NB4 (cell line): Measurements from ENCODE around the gene MALSU1.

Experiments used
- TF ChIP-seq, protein P1 (sequence below): IDR thresholded peaks from one replicate; pipeline ENCODE4 v1.5.1; 2012; ENCODE audit warnings: low read depth, low read length
- TF ChIP-seq, protein P2 (sequence below): IDR thresholded peaks from 2 replicates; pipeline ENCODE4 v1.6.1; 2011; ENCODE audit warnings: low read depth, low read length

DNA sequence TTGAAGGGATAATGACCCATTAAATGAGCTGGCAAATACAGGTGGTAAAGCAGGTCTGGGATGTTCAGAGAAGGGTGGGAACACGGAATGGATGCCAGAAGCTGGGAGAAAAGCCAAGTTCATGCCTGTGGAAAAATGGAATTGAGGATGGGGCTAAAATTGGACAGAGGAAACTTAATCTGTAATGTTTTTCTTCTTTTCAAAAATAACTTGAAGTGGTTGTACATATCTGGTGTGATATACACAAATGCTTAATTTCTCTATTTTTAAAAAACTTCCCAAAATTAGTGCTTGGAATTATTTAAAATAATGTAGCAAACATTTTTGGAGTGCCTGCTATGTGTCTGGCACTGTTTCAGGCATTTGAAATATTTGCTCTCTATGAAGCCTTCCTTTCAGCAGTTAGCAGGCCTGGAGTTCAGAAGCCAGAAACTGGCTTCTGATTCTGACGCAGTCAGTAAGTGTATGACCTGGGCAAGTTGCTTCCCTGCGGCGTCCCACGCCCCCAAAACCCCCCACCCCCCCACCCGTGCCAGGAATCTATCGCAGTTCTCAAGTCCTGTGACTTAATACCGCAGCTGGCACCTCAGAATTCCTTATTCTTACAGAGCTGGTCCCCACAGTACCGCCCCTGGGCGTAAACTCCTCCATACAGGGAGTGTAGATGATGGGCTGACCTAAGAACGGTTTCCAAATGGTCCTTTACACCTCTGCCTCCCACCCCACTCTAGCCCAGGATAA, 828 bp upstream of the MALSU1 start:
- TF ChIP-seq, protein P1, sequence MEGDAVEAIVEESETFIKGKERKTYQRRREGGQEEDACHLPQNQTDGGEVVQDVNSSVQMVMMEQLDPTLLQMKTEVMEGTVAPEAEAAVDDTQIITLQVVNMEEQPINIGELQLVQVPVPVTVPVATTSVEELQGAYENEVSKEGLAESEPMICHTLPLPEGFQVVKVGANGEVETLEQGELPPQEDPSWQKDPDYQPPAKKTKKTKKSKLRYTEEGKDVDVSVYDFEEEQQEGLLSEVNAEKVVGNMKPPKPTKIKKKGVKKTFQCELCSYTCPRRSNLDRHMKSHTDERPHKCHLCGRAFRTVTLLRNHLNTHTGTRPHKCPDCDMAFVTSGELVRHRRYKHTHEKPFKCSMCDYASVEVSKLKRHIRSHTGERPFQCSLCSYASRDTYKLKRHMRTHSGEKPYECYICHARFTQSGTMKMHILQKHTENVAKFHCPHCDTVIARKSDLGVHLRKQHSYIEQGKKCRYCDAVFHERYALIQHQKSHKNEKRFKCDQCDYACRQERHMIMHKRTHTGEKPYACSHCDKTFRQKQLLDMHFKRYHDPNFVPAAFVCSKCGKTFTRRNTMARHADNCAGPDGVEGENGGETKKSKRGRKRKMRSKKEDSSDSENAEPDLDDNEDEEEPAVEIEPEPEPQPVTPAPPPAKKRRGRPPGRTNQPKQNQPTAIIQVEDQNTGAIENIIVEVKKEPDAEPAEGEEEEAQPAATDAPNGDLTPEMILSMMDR: no peak
- TF ChIP-seq, protein P2, sequence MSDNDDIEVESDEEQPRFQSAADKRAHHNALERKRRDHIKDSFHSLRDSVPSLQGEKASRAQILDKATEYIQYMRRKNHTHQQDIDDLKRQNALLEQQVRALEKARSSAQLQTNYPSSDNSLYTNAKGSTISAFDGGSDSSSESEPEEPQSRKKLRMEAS: no peak
